HG02623 (cell line): Measurements from ENCODE around the gene EHD2.

Source experiments
- ATAC-seq: cut with Tn5 transposase; IDR thresholded peaks from one replicate; pipeline ENCODE4 v1.9.1; 2021; ENCODE audit warnings: moderate library complexity; ENCODE audit not compliant: unreplicated experiment

The EHD2 gene

GRCh38 chr19:47691090-47691489 lies 22.1 kb upstream of the EHD2 start:
- no peak for ATAC-seq

GRCh38 chr19:47691782-47692181 lies 21.4 kb upstream of the EHD2 start:
- no peak for ATAC-seq

GRCh38 chr19:47693489-47693888 lies 19.7 kb upstream of the EHD2 start:
- no peak for ATAC-seq

GRCh38 chr19:47693903-47694302 lies 19.3 kb upstream of the EHD2 start:
- ATAC-seq, result no peak

GRCh38 chr19:47694466-47695273 lies 18.6 kb upstream of the EHD2 start:
- ATAC-seq, result no peak

- no peak for ATAC-seq
Measured at GRCh38 chr19:47695533-47696262, 17.5 kb upstream of the EHD2 start.

- ATAC-seq, result no peak
Measured at GRCh38 chr19:47696635-47697034, 16.6 kb upstream of the EHD2 start.

GRCh38 chr19:47697863-47698609 lies 15.2 kb upstream of the EHD2 start:
- no peak for ATAC-seq

GRCh38 chr19:47698631-47699359 lies 14.4 kb upstream of the EHD2 start:
- no peak for ATAC-seq

GRCh38 chr19:47699360-47699917 lies 13.8 kb upstream of the EHD2 start:
- no peak for ATAC-seq

GRCh38 chr19:47700934-47701716 lies 12.1 kb upstream of the EHD2 start:
- ATAC-seq, result no peak

- no peak for ATAC-seq
Measured at GRCh38 chr19:47701717-47702552, 11.3 kb upstream of the EHD2 start.

GRCh38 chr19:47702671-47703070 lies 10.6 kb upstream of the EHD2 start:
- ATAC-seq, result no peak

GRCh38 chr19:47703301-47703700 lies 9.9 kb upstream of the EHD2 start:
- ATAC-seq, result no peak

GRCh38 chr19:47704024-47704423 lies 9.2 kb upstream of the EHD2 start:
- ATAC-seq, result no peak

GRCh38 chr19:47704656-47705055 lies 8.6 kb upstream of the EHD2 start:
- no peak for ATAC-seq

GRCh38 chr19:47707135-47707925 lies 5.9 kb upstream of the EHD2 start:
- no peak for ATAC-seq

- ATAC-seq, result no peak
Measured at GRCh38 chr19:47711652-47712242, 1.5 kb upstream of the EHD2 start.
